Hepatic stellate cell (primary cell): Measurements from ENCODE around the gene AGO3.
A peak's percentile ranks its signal among the peaks of the same experiment; 100 is the strongest.

Source experiments
- DNase-seq: peaks from one replicate; pipeline ENCODE4 v3.0.0; 2011; ENCODE audit warnings: low spot score

Gene AGO3

GRCh38 chr1:36096500-36097432 lies 165.9 kb downstream of the AGO3 start:
- peak; percentile 53 for DNase-seq

GRCh38 chr1:36097693-36098585 lies 167.0 kb downstream of the AGO3 start:
- no peak for DNase-seq

GRCh38 chr1:36098650-36099365 lies 167.9 kb downstream of the AGO3 start:
- no peak for DNase-seq

GRCh38 chr1:36099681-36100341 lies 168.9 kb downstream of the AGO3 start:
- DNase-seq, result peak; percentile 90

GRCh38 chr1:36100376-36100775 lies 169.5 kb downstream of the AGO3 start:
- no peak for DNase-seq

GRCh38 chr1:36101546-36101945 lies 170.6 kb downstream of the AGO3 start:
- DNase-seq, result no peak

GRCh38 chr1:36106269-36106668 lies 175.4 kb downstream of the AGO3 start:
- DNase-seq, result no peak

- DNase-seq, result no peak
These were observed 176.5 kb downstream of the AGO3 start for GRCh38 chr1:36107394-36107793.

GRCh38 chr1:36108314-36108713 lies 177.4 kb downstream of the AGO3 start:
- no peak for DNase-seq

- peak; percentile 85 for DNase-seq
These were observed 178.3 kb downstream of the AGO3 start for GRCh38 chr1:36109041-36109679.

- DNase-seq, result no peak
These were observed 180.2 kb downstream of the AGO3 start for GRCh38 chr1:36111151-36111550.

GRCh38 chr1:36112823-36113222 lies 181.9 kb downstream of the AGO3 start:
- no peak for DNase-seq

GRCh38 chr1:36114371-36114770 lies 183.5 kb downstream of the AGO3 start:
- no peak for DNase-seq

- DNase-seq, result no peak
These were observed 184.3 kb downstream of the AGO3 start for GRCh38 chr1:36115200-36115669.

- DNase-seq, result no peak
These were observed 185.0 kb downstream of the AGO3 start for GRCh38 chr1:36115931-36116330.

GRCh38 chr1:36116901-36117300 lies 186.0 kb downstream of the AGO3 start:
- no peak for DNase-seq

- no peak for DNase-seq
These were observed 187.7 kb downstream of the AGO3 start for GRCh38 chr1:36118447-36119204.

- DNase-seq, result peak; percentile 54
These were observed 188.6 kb downstream of the AGO3 start for GRCh38 chr1:36119456-36119855.
